GM12874 (cell line): ENCODE measurements around the gene PACSIN3.

Source experiments
- CTCF ChIP-seq: IDR thresholded peaks from 2 replicates; pipeline ENCODE4 v1.5.1; 2011; ENCODE audit warnings: low read depth, mild to moderate bottlenecking, control low read depth, low read length, moderate library complexity; ENCODE audit not compliant: insufficient read depth

PACSIN3 gene

GRCh38 chr11:47132981-47133380, 53.3 kb downstream of the PACSIN3 start:
- TF ChIP-seq CTCF = no peak

GRCh38 chr11:47132490-47132889, 53.7 kb downstream of the PACSIN3 start:
- no peak for TF ChIP-seq CTCF

GRCh38 chr11:47131136-47131535, 55.1 kb downstream of the PACSIN3 start:
- TF ChIP-seq CTCF = no peak

- no peak for TF ChIP-seq CTCF
Observed at GRCh38 chr11:47130543-47130942, 55.7 kb downstream of the PACSIN3 start.
